Measurements from ENCODE around the gene TRPM3.

TRPM3 gene

DNA sequence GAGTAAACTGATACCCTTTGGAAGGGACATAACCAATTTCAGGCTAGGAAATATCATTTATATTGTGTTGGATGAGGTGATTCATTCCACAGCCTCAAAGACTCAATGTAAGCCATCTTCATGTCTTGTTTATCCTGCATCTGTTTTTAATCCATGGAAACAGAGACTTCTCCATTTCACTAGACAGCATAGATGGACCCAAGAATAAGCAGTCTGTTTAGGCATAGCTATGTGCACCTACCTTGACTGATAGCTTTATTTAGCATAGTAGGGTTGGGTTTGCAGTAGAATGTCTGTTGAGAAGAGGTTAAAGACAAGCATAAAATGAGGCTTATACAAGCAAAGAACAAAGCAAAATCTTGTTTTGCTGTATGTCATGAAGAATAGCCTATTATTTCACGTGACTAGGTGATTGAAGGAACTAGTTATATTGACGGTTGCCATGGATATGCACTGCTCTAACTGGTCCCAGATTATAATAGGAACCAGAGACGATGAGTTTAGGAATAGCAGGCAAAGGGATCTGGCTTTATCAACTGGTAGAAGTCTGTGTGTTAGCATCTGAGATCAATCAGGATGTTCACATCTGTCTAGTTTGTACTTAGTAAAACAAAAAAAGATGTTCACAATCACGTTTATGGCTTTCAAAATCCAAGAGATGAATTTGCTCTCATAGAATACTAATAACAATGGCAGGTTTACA is 552.2 kb downstream of the TRPM3 start:
- H3K9me3 ChIP-seq (ENCODE audit: control insufficient read depth, low read length), result no peaks in the 10 kb centered on the region
- H3K4me3 ChIP-seq (ENCODE audit: low read depth, low read length), result no peak overlapping the region
- TF ChIP-seq, protein P1, sequence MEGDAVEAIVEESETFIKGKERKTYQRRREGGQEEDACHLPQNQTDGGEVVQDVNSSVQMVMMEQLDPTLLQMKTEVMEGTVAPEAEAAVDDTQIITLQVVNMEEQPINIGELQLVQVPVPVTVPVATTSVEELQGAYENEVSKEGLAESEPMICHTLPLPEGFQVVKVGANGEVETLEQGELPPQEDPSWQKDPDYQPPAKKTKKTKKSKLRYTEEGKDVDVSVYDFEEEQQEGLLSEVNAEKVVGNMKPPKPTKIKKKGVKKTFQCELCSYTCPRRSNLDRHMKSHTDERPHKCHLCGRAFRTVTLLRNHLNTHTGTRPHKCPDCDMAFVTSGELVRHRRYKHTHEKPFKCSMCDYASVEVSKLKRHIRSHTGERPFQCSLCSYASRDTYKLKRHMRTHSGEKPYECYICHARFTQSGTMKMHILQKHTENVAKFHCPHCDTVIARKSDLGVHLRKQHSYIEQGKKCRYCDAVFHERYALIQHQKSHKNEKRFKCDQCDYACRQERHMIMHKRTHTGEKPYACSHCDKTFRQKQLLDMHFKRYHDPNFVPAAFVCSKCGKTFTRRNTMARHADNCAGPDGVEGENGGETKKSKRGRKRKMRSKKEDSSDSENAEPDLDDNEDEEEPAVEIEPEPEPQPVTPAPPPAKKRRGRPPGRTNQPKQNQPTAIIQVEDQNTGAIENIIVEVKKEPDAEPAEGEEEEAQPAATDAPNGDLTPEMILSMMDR (IDR thresholded peaks at IDR 0.05), result no peak
- H2AFZ ChIP-seq, result no peak overlapping the region
- H3K4me1 ChIP-seq, result peaks cover 4% of the 10 kb centered on the region
- no peak overlapping the region for H3K4me2 ChIP-seq (ENCODE audit: low read length)
- no peak overlapping the region for H3K9ac ChIP-seq
- no peak overlapping the region for H3K27ac ChIP-seq
- no peaks in the 10 kb centered on the region for H3K79me2 ChIP-seq
- H3K36me3 ChIP-seq (ENCODE audit: control insufficient read depth, insufficient read depth, low read length), result no peaks in the 10 kb centered on the region
- no peaks in the 10 kb centered on the region for H3K27me3 ChIP-seq (ENCODE audit: control insufficient read depth, insufficient read depth, low read length)

GRCh38 chr9:70567511-70567910 is 553.9 kb downstream of the TRPM3 start:
- H3K27me3 ChIP-seq (ENCODE audit: control insufficient read depth, insufficient read depth, low read length), result no peaks in the 10 kb centered on the region
- no peaks in the 10 kb centered on the region for H3K79me2 ChIP-seq
- no peak overlapping the region for H3K4me3 ChIP-seq (ENCODE audit: low read depth, low read length)
- H3K9ac ChIP-seq, result no peak overlapping the region
- H3K4me2 ChIP-seq (ENCODE audit: low read length), result no peak overlapping the region
- no peaks in the 10 kb centered on the region for H3K36me3 ChIP-seq (ENCODE audit: control insufficient read depth, insufficient read depth, low read length)
- no peaks in the 10 kb centered on the region for H3K9me3 ChIP-seq (ENCODE audit: control insufficient read depth, low read length)
- peaks cover 4% of the 10 kb centered on the region for H3K4me1 ChIP-seq
- H2AFZ ChIP-seq, result no peak overlapping the region
- H3K27ac ChIP-seq, result no peak overlapping the region
- TF ChIP-seq, protein P1 (IDR thresholded peaks at IDR 0.05), result no peak

DNA sequence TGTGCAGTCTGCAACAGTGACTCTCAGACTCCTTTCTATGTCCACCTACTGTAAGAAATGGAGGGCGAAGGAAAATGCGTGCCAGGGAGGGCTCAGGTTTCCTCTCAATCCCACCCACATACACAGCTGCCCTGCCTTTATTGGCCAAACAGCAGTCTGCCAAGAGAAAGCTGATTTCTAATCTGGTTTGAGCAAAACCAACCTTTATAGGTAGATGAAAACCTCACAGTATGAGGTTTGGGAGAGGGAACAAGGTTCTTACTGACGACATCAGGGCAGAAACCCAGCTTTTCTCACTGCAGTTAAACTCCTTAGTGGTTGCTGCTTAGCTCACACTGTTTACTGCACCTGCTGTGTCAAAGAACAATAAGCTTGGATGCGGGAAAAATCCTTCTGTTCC is 554.7 kb downstream of the TRPM3 start:
- Histone ChIP-seq H3K79me2 (no peaks in the 10 kb centered on the region), H3K36me3 (ENCODE audit: control insufficient read depth, insufficient read depth, low read length) (no peaks in the 10 kb centered on the region), H3K27ac (peak overlapping the region; percentile 54), H3K9ac (no peak overlapping the region), H3K27me3 (ENCODE audit: control insufficient read depth, insufficient read depth, low read length) (no peaks in the 10 kb centered on the region), H3K9me3 (ENCODE audit: control insufficient read depth, low read length) (no peaks in the 10 kb centered on the region), H3K4me3 (ENCODE audit: low read depth, low read length) (no peak overlapping the region), H2AFZ (peak overlapping the region; percentile 76), H3K4me1 (peaks cover 4% of the 10 kb centered on the region), H3K4me2 (ENCODE audit: low read length) (no peak overlapping the region)
- TF ChIP-seq, protein P1 (IDR thresholded peaks at IDR 0.05), result no peak

DNA sequence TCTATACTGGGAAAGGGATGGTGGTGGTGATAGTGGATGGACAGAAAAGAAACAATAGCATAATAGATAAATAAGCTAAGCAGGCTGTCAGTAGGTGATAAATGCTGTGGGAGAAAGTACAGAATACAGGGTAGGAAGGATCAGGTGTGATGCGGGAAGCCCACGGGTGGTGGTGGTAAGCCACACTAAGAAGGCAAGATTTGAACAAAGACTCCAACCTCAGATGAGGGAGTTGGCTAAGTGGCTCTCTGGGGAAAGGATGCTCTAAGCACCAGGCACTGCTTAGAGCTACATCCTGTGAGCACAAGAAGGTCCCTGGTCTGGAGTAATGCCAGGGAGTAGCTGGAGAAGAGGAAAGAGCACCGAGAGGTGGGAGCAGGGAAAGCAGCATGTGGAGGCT is 555.4 kb downstream of the TRPM3 start:
- H3K79me2 ChIP-seq, result no peaks in the 10 kb centered on the region
- no peaks in the 10 kb centered on the region for H3K27me3 ChIP-seq (ENCODE audit: control insufficient read depth, insufficient read depth, low read length)
- H3K4me2 ChIP-seq (ENCODE audit: low read length), result no peak overlapping the region
- H2AFZ ChIP-seq, result peak overlapping the region; percentile 76
- TF ChIP-seq, protein P1 (IDR thresholded peaks at IDR 0.05), result no peak
- H3K4me1 ChIP-seq, result peaks cover 4% of the 10 kb centered on the region
- no peaks in the 10 kb centered on the region for H3K9me3 ChIP-seq (ENCODE audit: control insufficient read depth, low read length)
- no peak overlapping the region for H3K9ac ChIP-seq
- H3K27ac ChIP-seq, result peak overlapping the region; percentile 54
- no peak overlapping the region for H3K4me3 ChIP-seq (ENCODE audit: low read depth, low read length)
- H3K36me3 ChIP-seq (ENCODE audit: control insufficient read depth, insufficient read depth, low read length), result no peaks in the 10 kb centered on the region
